Measurements from ENCODE around the gene PDLIM1.
A peak's percentile ranks its signal among the peaks of the same experiment; 100 is the strongest.
"Not testable (repeated sequence)": the region's sequence is repeated elsewhere in the genome, so short reads cannot be mapped to it uniquely, and the experiment has no call there.

The PDLIM1 gene

GRCh38 chr10:95214369-95214768 lies 76.4 kb downstream of the PDLIM1 start:
- Histone ChIP-seq H3K27ac (no peak overlapping the region), H3K79me2 (no peaks in the 10 kb centered on the region), H3K9ac (no peak overlapping the region), H3K4me2 (ENCODE audit: low read length) (no peak overlapping the region), H3K9me3 (ENCODE audit: control insufficient read depth, low read length) (no peaks in the 10 kb centered on the region), H3K4me1 (no peaks in the 10 kb centered on the region), H3K27me3 (ENCODE audit: control insufficient read depth, insufficient read depth, low read length) (no peaks in the 10 kb centered on the region), H3K4me3 (ENCODE audit: low read depth, low read length) (no peak overlapping the region), H3K36me3 (ENCODE audit: control insufficient read depth, insufficient read depth, low read length) (no peaks in the 10 kb centered on the region), H2AFZ (no peak overlapping the region)
- no peak for TF ChIP-seq CTCF (IDR thresholded peaks at IDR 0.05)

GRCh38 chr10:95211606-95212279 lies 79.1 kb downstream of the PDLIM1 start:
- no peaks in the 10 kb centered on the region for H3K27me3 ChIP-seq (ENCODE audit: control insufficient read depth, insufficient read depth, low read length)
- no peak overlapping the region for H2AFZ ChIP-seq
- H3K9ac ChIP-seq, result no peak overlapping the region
- H3K4me1 ChIP-seq, result no peaks in the 10 kb centered on the region
- no peak for TF ChIP-seq CTCF (IDR thresholded peaks at IDR 0.05)
- no peaks in the 10 kb centered on the region for H3K79me2 ChIP-seq
- H3K9me3 ChIP-seq (ENCODE audit: control insufficient read depth, low read length), result no peaks in the 10 kb centered on the region
- no peak overlapping the region for H3K4me2 ChIP-seq (ENCODE audit: low read length)
- H3K4me3 ChIP-seq (ENCODE audit: low read depth, low read length), result no peak overlapping the region
- H3K27ac ChIP-seq, result no peak overlapping the region
- no peaks in the 10 kb centered on the region for H3K36me3 ChIP-seq (ENCODE audit: control insufficient read depth, insufficient read depth, low read length)

- Histone ChIP-seq H3K79me2 (no peaks in the 10 kb centered on the region), H3K36me3 (ENCODE audit: control insufficient read depth, insufficient read depth, low read length) (no peaks in the 10 kb centered on the region), H3K4me1 (no peaks in the 10 kb centered on the region), H3K4me3 (ENCODE audit: low read depth, low read length) (no peak overlapping the region), H2AFZ (no peak overlapping the region), H3K9ac (no peak overlapping the region), H3K4me2 (ENCODE audit: low read length) (no peak overlapping the region), H3K9me3 (ENCODE audit: control insufficient read depth, low read length) (no peaks in the 10 kb centered on the region), H3K27me3 (ENCODE audit: control insufficient read depth, insufficient read depth, low read length) (no peaks in the 10 kb centered on the region), H3K27ac (no peak overlapping the region)
- TF ChIP-seq CTCF (IDR thresholded peaks at IDR 0.05), result no peak
Measured at GRCh38 chr10:95209509-95210127, 81.2 kb downstream of the PDLIM1 start.

GRCh38 chr10:95208702-95209391 lies 82.0 kb downstream of the PDLIM1 start:
- H3K27me3 ChIP-seq (ENCODE audit: control insufficient read depth, insufficient read depth, low read length), result no peaks in the 10 kb centered on the region
- H3K27ac ChIP-seq, result no peak overlapping the region
- H3K9ac ChIP-seq, result no peak overlapping the region
- no peaks in the 10 kb centered on the region for H3K79me2 ChIP-seq
- TF ChIP-seq CTCF (IDR thresholded peaks at IDR 0.05), result peak; percentile 41
- H3K9me3 ChIP-seq (ENCODE audit: control insufficient read depth, low read length), result no peaks in the 10 kb centered on the region
- H3K4me3 ChIP-seq (ENCODE audit: low read depth, low read length), result no peak overlapping the region
- no peaks in the 10 kb centered on the region for H3K36me3 ChIP-seq (ENCODE audit: control insufficient read depth, insufficient read depth, low read length)
- peak overlapping the region; percentile 23 for H2AFZ ChIP-seq
- no peaks in the 10 kb centered on the region for H3K4me1 ChIP-seq
- H3K4me2 ChIP-seq (ENCODE audit: low read length), result no peak overlapping the region

- not testable (repeated sequence) for H3K27ac ChIP-seq; H2AFZ ChIP-seq; H3K4me1 ChIP-seq; H3K9ac ChIP-seq; H3K4me3 ChIP-seq (ENCODE audit: low read depth, low read length); H3K27me3 ChIP-seq (ENCODE audit: control insufficient read depth, insufficient read depth, low read length); H3K9me3 ChIP-seq (ENCODE audit: control insufficient read depth, low read length); H3K36me3 ChIP-seq (ENCODE audit: control insufficient read depth, insufficient read depth, low read length); H3K4me2 ChIP-seq (ENCODE audit: low read length); H3K79me2 ChIP-seq
Measured at GRCh38 chr10:95202865-95203264, 87.9 kb downstream of the PDLIM1 start.

Data from parathyroid adenoma (tissue), 2 donors.